ENCODE data around the gene SEC16A. TPM values are rescaled to one million over a fixed set of nuclear protein-coding genes. Genes with fewer than 3 reads are reported as not detected.

SEC16A gene
- total RNA-seq, 1 experiment from 2014 or later = 56.4 TPM

GRCh38 chr9:136467766-136468165, 15.1 kb downstream of the SEC16A start:
- Histone ChIP-seq H2BK120ac (ENCODE audit: low read depth, low read length, poor library complexity, severe bottlenecking) (no peak overlapping the region), H3K79me2 (ENCODE audit: insufficient read depth, low read length) (peaks cover 14% of the 10 kb centered on the region; the same call in 1 of the 2 replicates), H3K14ac (ENCODE audit: insufficient read depth, low read length) (no peak overlapping the region), H2BK20ac (ENCODE audit: low read depth, low read length, poor library complexity, severe bottlenecking) (no peak overlapping the region), H3K27me3 (ENCODE audit: insufficient read depth, low read length) (no peaks in the 10 kb centered on the region), H3K4me1 (ENCODE audit: insufficient read depth, low read length) (no peaks in the 10 kb centered on the region), H3K4me2 (ENCODE audit: insufficient read depth, insufficient read length, low read length) (no peak overlapping the region), H3K18ac (ENCODE audit: insufficient read length, low read depth, low read length) (no peak overlapping the region), H2BK12ac (ENCODE audit: insufficient read length, low read depth, low read length) (no peak overlapping the region), H2AFZ (ENCODE audit: low read length) (no peak overlapping the region), H3T11ph (ENCODE audit: low read length) (no peak overlapping the region), H3K27ac (ENCODE audit: insufficient read length, low read depth, low read length) (no peak overlapping the region), H2BK15ac (ENCODE audit: low read depth, low read length) (no peak overlapping the region), H4K91ac (ENCODE audit: insufficient read length, low read depth, low read length) (no peak overlapping the region), H4K5ac (ENCODE audit: insufficient read length, low read depth, low read length) (no peak overlapping the region), H3K9me3 (ENCODE audit: control insufficient read depth, low read depth, low read length) (no peaks in the 10 kb centered on the region), H3K79me1 (ENCODE audit: insufficient read depth, low read depth, low read length, poor library complexity, severe bottlenecking) (peaks cover 12% of the 10 kb centered on the region), H3K4ac (ENCODE audit: low read depth, low read length) (no peak overlapping the region), H3K23me2 (ENCODE audit: insufficient read length, low read depth, low read length, poor library complexity, severe bottlenecking) (no peaks in the 10 kb centered on the region), H2BK5ac (ENCODE audit: insufficient read length, low read length) (no peak overlapping the region), H3K56ac (ENCODE audit: insufficient read length, low read depth, low read length) (no peak overlapping the region), H3K9ac (ENCODE audit: extremely low read depth, insufficient read length, low read length) (no peak overlapping the region), H2AK5ac (ENCODE audit: insufficient read length, low read length) (no peak overlapping the region), H4K20me1 (ENCODE audit: control insufficient read depth, insufficient read depth, insufficient read length) (no peaks in the 10 kb centered on the region), H4K8ac (replicated peaks; ENCODE audit: insufficient read length, low read depth, low read length) (no peak overlapping the region), H3K23ac (ENCODE audit: insufficient read length, low read depth, low read length) (no peak overlapping the region)
- Mint-ChIP-seq H3K27ac (no peak overlapping the region), H3K9me3 (no peaks in the 10 kb centered on the region), H3K27me3 (ENCODE audit: low read depth) (no peaks in the 10 kb centered on the region), H3K36me3 (ENCODE audit: insufficient read depth in 1 of 3, low read depth in 3 of 3) (peaks cover 43 to 88% (median 83%) of the 10 kb centered on the region in 3 experiments; a peak in 6 of 7 replicates), H3K4me3 (no peak overlapping the region), H3K4me1 (no peaks in the 10 kb centered on the region)
- no peak for TF ChIP-seq CTCF (conservative IDR thresholded peaks at IDR 0.05)
- WGBS (ENCODE audit: extremely low coverage, insufficient read length, low lambda C conversion rate) = no CpG with 5 or more reads among the region's 15 CpGs
- no peak for DNase-seq
